ENCODE results near the gene CADM1. TPM values are rescaled to one million over a fixed set of nuclear protein-coding genes. Genes with fewer than 3 reads are reported as not detected.

Gene CADM1
- total and polyA plus RNA-seq, 2 donors (not counting 3 experiments of a cell fraction or from before 2014, with no cell fraction given), result 0.52 to 2.6 TPM

- BruUV-seq (replicated peaks), result no TSS peak
- Histone ChIP-seq H3K27me3 (ENCODE audit: control insufficient read depth in 2 of 2, insufficient read depth in 2 of 2, low read length in 2 of 2) (no peaks in the 10 kb centered on the region), H3K4me2 (ENCODE audit: insufficient read depth, low read length) (no peak overlapping the region), H3K27ac (ENCODE audit: insufficient read depth, low read depth, low read length) (no peak overlapping the region), H3K9ac (replicated peaks; ENCODE audit: extremely low read depth, insufficient read depth, low read length) (no peak overlapping the region), H3K4me1 (ENCODE audit: control insufficient read depth, extremely low read depth, insufficient read depth, low read length) (no peaks in the 10 kb centered on the region), H3K9me3 (replicated peaks; ENCODE audit: control insufficient read depth, insufficient read depth, low read length) (no peaks in the 10 kb centered on the region), H4K20me1 (replicated peaks; ENCODE audit: control insufficient read depth, extremely low read depth, insufficient read depth, low read length) (no peaks in the 10 kb centered on the region), H3K36me3 (ENCODE audit: control insufficient read depth in 2 of 2, extremely low read depth in 1 of 2, insufficient read depth in 2 of 2, low read length in 2 of 2) (no peaks in the 10 kb centered on the region), H3K4me3 (replicated peaks in 1 of 3; ENCODE audit: insufficient read depth in 1 of 3, low read depth in 1 of 3, low read length in 3 of 3) (no peak overlapping the region), H3K9me1 (replicated peaks; ENCODE audit: control insufficient read depth, extremely low read depth, insufficient read depth, low read length) (no peaks in the 10 kb centered on the region), H2AFZ (ENCODE audit: low read depth, low read length) (no peak overlapping the region), H3K79me2 (ENCODE audit: control insufficient read depth, insufficient read depth, low read length) (no peaks in the 10 kb centered on the region)
- ChIA-PET POLR2A (no interaction called here), CTCF (no interaction called here)
- DNase-seq (ENCODE audit: low read depth, low spot score), result no peak
- intact Hi-C loops (cut with micrococcal nuclease), result no loop called here
- TF ChIP-seq EZH2 (IDR thresholded peaks at IDR 0.05; ENCODE audit: borderline replicate concordance, low read depth, low read length, severe bottlenecking), result no peak
- TF ChIP-seq JUN (IDR thresholded peaks at IDR 0.05; ENCODE audit: borderline replicate concordance, insufficient read depth, insufficient read length, low read depth), result no peak
- TF ChIP-seq MAX (IDR thresholded peaks at IDR 0.05; ENCODE audit: insufficient read depth, insufficient read length), result no peak
- FAIRE-seq, result no peak
- dilution Hi-C loops (cut with MboI; ENCODE audit: extremely low pct_ligation_motif_present, low sequenced_read_pairs), result no loop called here
Observed at GRCh38 chr11:115256397-115257197, 247.6 kb downstream of the CADM1 start.

GRCh38 chr11:115255006-115255762, 249.0 kb downstream of the CADM1 start:
- ChIA-PET CTCF (no interaction called here), POLR2A (no interaction called here)
- FAIRE-seq (no peak), DNase-seq (ENCODE audit: low read depth, low spot score) (no peak)
- Histone ChIP-seq H3K27me3 (ENCODE audit: control insufficient read depth in 2 of 2, insufficient read depth in 2 of 2, low read length in 2 of 2) (no peaks in the 10 kb centered on the region), H3K9me3 (replicated peaks; ENCODE audit: control insufficient read depth, insufficient read depth, low read length) (no peaks in the 10 kb centered on the region), H3K4me1 (ENCODE audit: control insufficient read depth, extremely low read depth, insufficient read depth, low read length) (no peaks in the 10 kb centered on the region), H4K20me1 (replicated peaks; ENCODE audit: control insufficient read depth, extremely low read depth, insufficient read depth, low read length) (no peaks in the 10 kb centered on the region), H3K9ac (replicated peaks; ENCODE audit: extremely low read depth, insufficient read depth, low read length) (no peak overlapping the region), H3K79me2 (ENCODE audit: control insufficient read depth, insufficient read depth, low read length) (no peaks in the 10 kb centered on the region), H2AFZ (ENCODE audit: low read depth, low read length) (no peak overlapping the region), H3K4me2 (ENCODE audit: insufficient read depth, low read length) (no peak overlapping the region), H3K36me3 (ENCODE audit: control insufficient read depth in 2 of 2, extremely low read depth in 1 of 2, insufficient read depth in 2 of 2, low read length in 2 of 2) (no peaks in the 10 kb centered on the region), H3K9me1 (replicated peaks; ENCODE audit: control insufficient read depth, extremely low read depth, insufficient read depth, low read length) (no peaks in the 10 kb centered on the region), H3K4me3 (replicated peaks in 1 of 3; ENCODE audit: insufficient read depth in 1 of 3, low read depth in 1 of 3, low read length in 3 of 3) (no peak overlapping the region), H3K27ac (ENCODE audit: insufficient read depth, low read depth, low read length) (no peak overlapping the region)
- intact Hi-C loops (cut with micrococcal nuclease), result no loop called here
- TF ChIP-seq POLR2A (IDR thresholded peaks at IDR 0.05; ENCODE audit: low read depth, low read length) (no peak), POLR2AphosphoS5 (IDR thresholded peaks at IDR 0.05; ENCODE audit: insufficient read depth, low read depth, low read length) (no peak), GATA2 (IDR thresholded peaks at IDR 0.05; ENCODE audit: insufficient read depth, insufficient read length, low read depth, low read length) (no peak), JUN (IDR thresholded peaks at IDR 0.05; ENCODE audit: borderline replicate concordance, insufficient read depth, insufficient read length, low read depth) (no peak), MAX (IDR thresholded peaks at IDR 0.05; ENCODE audit: insufficient read depth, insufficient read length) (no peak), CTCF (IDR thresholded peaks at IDR 0.05; ENCODE audit: extremely low read depth in 1 of 2, insufficient read depth in 1 of 2, low read depth in 1 of 2, low read length in 2 of 2) (no peak)
- dilution Hi-C loops (cut with MboI; ENCODE audit: extremely low pct_ligation_motif_present, low sequenced_read_pairs), result no loop called here
- BruUV-seq (replicated peaks), result no TSS peak
